ENCODE data around the gene RSKR.
A peak's percentile ranks its signal among the peaks of the same experiment; 100 is the strongest.
"Not testable (repeated sequence)": the region's sequence is repeated elsewhere in the genome, so short reads cannot be mapped to it uniquely, and the experiment has no call there.

Gene RSKR

GRCh38 chr17:28622186-28622585, 8.2 kb upstream of the RSKR start:
- DNase-seq (ENCODE audit: low read depth in 2 of 2), result no peak

GRCh38 chr17:28620010-28620409, 6.0 kb upstream of the RSKR start:
- no peak for DNase-seq (ENCODE audit: low read depth in 2 of 2)

DNA sequence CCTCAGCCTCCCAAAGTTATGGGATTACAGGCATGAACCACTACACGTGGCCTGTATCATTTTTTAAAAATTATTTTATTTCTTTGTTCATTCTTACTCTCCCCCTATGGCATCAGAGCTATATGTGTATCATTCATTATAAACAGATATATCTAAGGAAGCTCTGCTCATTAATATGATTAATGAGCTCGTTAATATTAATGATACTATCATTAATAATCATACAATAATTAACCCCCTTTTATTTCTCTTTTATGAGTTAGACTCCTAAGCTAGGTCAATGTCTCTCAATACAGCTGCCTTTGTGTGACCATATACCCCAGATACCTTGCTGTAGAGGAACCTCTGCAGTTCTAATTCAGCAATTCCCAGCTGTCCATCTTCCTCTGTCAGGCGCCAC, 4.5 kb upstream of the RSKR start:
- DNase-seq (ENCODE audit: low read depth in 2 of 2), result no peak

- no peak for DNase-seq (ENCODE audit: low read depth in 2 of 2)
Measured at GRCh38 chr17:28616281-28616680, 2.3 kb upstream of the RSKR start.

DNA sequence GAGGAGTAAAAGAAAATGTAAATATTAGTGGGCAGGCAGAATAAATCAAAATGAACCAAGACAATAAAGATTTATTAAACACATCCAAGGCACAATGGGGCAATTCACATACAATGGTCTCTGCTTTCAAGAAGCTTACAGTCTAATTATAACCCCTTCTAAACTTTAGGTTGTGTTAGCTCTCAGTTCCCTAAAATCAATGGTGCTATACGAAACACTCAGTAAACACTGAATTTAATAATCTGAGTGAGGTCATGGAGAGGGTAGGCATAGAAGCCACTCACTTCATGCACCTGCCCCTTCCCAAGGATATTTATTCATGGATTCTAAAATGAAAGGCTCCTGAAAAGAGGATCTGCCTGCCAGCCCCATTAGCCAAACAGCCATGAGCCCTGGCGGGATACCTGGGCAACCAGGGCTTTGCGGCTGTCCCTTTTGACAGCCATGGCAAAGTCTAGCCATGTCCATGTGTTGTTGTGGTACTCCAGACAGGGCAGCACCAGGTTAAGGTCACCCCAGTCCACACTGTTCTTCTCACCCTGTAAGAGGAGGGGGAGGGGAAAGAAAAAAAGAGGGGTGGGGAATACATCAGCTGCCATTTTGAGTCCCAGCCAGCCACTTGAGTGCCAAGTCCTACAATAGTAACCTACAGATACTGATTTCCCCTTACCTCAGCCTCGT, 1.4 kb upstream of the RSKR start:
- DNase-seq (ENCODE audit: low read depth in 2 of 2), result no peak

GRCh38 chr17:28612936-28613872, 781 bp downstream of the RSKR start:
- peak in 1 of 2 donors; percentile 2 for DNase-seq (ENCODE audit: low read depth in 2 of 2)

DNA sequence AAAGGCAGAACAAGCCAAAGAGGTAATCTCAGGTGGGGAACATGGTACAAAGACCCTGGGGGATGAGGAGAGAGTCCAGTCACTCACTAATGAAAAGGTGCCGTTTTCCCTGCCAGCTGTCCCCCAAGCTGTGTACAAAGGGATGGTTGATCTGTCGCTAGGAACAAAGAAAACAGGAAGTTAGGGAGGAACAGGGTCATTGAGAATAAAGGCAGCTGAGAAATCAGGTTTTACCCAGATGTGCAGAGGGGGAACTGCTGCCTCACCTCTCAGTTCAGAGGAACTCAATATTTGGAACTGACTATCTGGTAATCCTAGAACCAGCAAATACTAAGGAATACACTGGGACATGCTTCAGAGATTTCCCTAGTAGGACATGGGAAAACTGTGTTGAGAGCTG, 1.5 kb downstream of the RSKR start:
- no peak for DNase-seq (ENCODE audit: low read depth in 2 of 2)

GRCh38 chr17:28610376-28610775, 3.6 kb downstream of the RSKR start:
- DNase-seq (ENCODE audit: low read depth in 2 of 2), result no peak

DNA sequence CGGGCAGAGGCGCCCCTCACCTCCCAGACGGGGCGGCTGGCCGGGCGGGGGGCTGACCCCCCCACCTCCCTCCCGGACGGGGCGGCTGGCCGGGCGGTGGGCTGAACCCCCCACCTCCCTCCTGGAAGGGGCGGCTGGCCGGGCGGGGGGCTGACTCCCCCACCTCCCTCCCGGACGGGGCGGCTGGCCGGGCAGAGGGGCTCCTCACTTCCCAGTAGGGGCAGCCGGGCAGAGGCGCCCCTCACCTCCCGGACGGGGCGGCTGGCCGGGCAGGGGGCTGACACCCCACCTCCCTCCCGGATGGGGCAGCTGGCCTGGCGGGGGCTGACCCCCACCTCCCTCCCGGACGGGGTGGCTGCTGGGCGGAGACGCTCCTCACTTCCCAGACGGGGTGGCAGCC, 10.0 kb downstream of the RSKR start:
- DNase-seq (ENCODE audit: low read depth in 2 of 2), result not testable (repeated sequence)

- DNase-seq (ENCODE audit: low read depth in 2 of 2), result peak; percentile 47 to 57
Measured at GRCh38 chr17:28599311-28600184, 14.4 kb downstream of the RSKR start.

DNA sequence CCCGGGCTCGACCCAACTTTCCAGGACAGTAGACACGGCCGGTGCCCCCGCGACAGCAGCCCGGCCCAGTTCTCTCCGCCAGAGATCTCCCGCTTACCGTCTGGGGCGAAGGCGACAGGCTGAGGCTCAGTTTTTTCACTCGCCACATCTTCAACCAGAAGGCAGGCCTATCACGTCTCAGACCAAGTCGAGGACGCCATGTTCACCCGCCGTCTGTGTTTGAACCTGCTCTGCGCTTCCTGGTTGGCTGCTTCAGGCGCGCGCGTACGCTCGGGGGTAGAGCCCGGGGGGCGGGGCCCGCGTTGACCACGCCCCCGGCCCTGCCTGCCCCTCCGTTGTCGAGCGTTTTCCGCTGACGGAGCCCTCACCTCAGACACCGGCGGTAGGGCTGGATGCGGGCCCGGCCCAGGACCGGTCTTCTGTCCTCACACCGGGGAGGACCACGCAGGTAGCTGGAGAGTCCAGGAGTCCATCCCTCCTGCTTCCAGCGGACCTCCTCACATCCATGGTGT, 15.1 kb downstream of the RSKR start, which contains the start of gene SPAG5:
Gene SPAG5, minus strand, starts transcription at position 227 of the 512 bp plus-strand sequence. Its CDS starts 79 bp downstream, at position 148.
- DNase-seq (ENCODE audit: low read depth in 2 of 2), result peak; percentile 93 to 95

- no peak for DNase-seq (ENCODE audit: low read depth in 2 of 2)
Measured at GRCh38 chr17:28598389-28598788, 15.6 kb downstream of the RSKR start.

- DNase-seq (ENCODE audit: low read depth in 2 of 2), result no peak
Measured at GRCh38 chr17:28597606-28598383, 16.2 kb downstream of the RSKR start.

- DNase-seq (ENCODE audit: low read depth in 2 of 2), result no peak
Measured at GRCh38 chr17:28592260-28592659, 21.7 kb downstream of the RSKR start.

GRCh38 chr17:28585851-28586250, 28.1 kb downstream of the RSKR start:
- no peak for DNase-seq (ENCODE audit: low read depth in 2 of 2)

DNA sequence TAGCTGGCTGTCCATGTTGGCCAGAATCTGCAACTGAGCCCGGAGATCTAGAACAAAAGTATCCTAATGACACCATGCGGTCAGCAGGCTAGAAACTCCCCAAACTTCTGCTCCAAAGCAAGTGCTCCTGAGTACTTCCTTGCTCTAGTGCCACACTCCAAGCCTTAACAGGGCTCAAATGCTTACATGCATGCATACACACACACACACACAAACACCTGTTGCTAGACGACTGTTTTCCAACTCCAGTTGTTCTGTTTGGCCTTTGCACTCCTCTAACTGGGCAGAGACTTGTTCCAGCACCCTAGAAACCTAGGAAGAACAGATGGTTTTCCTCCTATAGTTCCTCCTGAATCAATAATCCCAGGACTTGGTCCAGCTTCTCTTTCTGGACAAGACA, 29.6 kb downstream of the RSKR start:
- no peak for DNase-seq (ENCODE audit: low read depth in 2 of 2)

GRCh38 chr17:28582513-28582912, 31.5 kb downstream of the RSKR start:
- no peak for DNase-seq (ENCODE audit: low read depth in 2 of 2)

DNA sequence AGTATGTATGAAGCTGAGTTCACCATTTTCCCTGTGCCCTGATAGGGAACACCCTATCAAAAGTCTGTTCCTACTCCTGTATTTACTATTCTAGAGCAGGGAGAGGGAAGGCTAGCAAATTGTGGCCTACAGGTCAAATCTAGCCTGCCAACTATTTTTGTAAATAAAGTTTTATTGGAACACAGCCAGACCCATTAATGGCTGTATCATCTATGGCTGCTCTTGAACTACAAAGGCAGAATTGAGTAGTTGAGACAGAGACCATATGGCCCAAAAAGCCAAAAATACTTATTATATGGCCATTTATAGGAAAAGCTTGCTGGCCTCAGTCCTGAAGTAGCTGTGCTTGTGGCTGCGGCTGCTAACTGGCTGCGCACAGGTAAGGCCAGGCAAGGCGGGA, 33.0 kb downstream of the RSKR start:
- no peak for DNase-seq (ENCODE audit: low read depth in 2 of 2)

- DNase-seq (ENCODE audit: low read depth in 2 of 2), result peak in 1 of 2 donors; percentile 40
Measured at GRCh38 chr17:28579526-28579925, 34.5 kb downstream of the RSKR start.

DNA sequence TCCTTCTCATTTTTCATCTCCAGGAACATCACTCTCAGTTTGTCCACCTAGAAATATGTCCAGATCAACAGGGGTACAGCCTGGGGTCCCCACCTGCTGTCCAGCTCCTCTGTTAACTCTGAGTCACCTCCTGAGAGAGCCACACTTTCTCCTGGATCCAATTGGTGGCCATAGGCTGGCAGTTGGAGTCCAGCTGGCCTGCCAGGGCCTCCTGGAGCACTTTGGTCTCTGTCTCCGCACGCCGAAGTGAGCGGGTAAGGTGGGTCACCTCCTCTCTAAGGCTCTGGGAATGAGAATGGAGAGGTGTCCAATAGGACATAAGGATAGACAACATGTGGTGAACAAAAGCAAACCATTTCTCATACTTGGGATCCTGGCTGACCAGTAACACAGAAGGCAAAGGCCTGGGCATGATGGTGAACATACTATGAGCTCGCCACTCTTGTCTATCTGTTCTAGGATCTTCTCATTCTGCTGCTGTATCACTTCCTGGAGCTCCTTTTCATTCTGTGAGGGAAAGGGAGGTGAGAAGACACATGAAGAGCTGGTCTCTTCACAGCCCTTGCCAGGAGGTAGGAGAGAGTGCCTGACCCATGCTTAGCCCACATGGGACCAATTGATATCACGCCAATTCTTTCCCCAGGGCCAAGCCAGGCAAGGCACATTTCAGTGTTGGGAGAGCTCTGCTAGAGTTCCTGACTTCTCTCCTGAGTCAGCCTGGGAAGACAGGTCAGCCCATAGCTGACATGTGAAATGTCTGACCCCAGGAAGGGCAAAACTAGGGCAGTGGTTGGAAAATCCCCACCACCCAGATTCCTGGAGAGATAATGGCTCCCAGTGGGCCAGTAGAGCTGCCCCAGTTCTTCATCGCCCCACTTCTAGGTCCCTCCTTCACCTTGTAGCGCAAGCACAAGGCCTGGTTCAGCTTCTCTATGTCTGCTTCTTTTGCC, 35.5 kb downstream of the RSKR start:
- DNase-seq (ENCODE audit: low read depth in 2 of 2), result no peak
